Mucosa of descending colon (tissue), 3 donors: ENCODE results near the gene CEP131. TPM values are rescaled to one million over a fixed set of nuclear protein-coding genes. Genes with fewer than 3 reads are reported as not detected.
A peak's percentile ranks its signal among the peaks of the same experiment; 100 is the strongest.

Experiments used
- ATAC-seq: fragments of 200-7000 bp; cut with Tn5 transposase; one replicate; pipeline ENCODE4 v1.9.1; 2020; ENCODE audit warnings: mild to moderate bottlenecking, moderate library complexity
- DNase-seq, 3 donors: peaks; one replicate each; pipeline ENCODE4 v3.0.0-alpha.2; 2020
- H3K36me3 ChIP-seq: fragments of 200-600 bp; one replicate; pipeline ENCODE4 v1.8.0; 2021; ENCODE audit warnings: low read depth, mild to moderate bottlenecking
- H3K4me1 ChIP-seq: fragments of 200-600 bp; one replicate; pipeline ENCODE4 v1.8.0; 2021; ENCODE audit warnings: low read depth, mild to moderate bottlenecking
- H3K4me3 ChIP-seq: fragments of 200-600 bp; one replicate; pipeline ENCODE4 v1.8.0; 2021; ENCODE audit warnings: mild to moderate bottlenecking
- H3K9me3 ChIP-seq: fragments of 200-600 bp; one replicate; pipeline ENCODE4 v1.8.0; 2021; ENCODE audit warnings: mild to moderate bottlenecking
- CTCF ChIP-seq: fragments of 200-600 bp; IDR thresholded peaks from one replicate; pipeline ENCODE4 v1.8.0; 2022; ENCODE audit warnings: antibody characterized with exemption, mild to moderate bottlenecking
- intact Hi-C, 2 donors: fragments of 100-400 bp; cut with DNase I in 1 of 2; cut with micrococcal nuclease in 1 of 2; formaldehyde crosslinking; loops; one replicate each; pipeline versions ENCODE4 v1.11.0 to v1.11.1; 2022; cut with DNase I, micrococcal nuclease
- total RNA-seq, 3 donors: library from RNA; stranded (reverse); fragmentation: NEBNext Ultra II Directional in 2 of 3; extraction: Animal tissue kit (Norgen Biotek cat#: 25700) in 2 of 3; gene quantifications; one replicate each; pipeline versions ENCODE4 v1.2.1 to v1.2.4, GENCODE V29; 2021 to 2023
- donor health status: DM: no; HTN: no; CAD: no; lungs with moderate emphysema.
- donor health status: DM: no; HTN: no; CAD: no.
- donor health status: DM: no; HTN: yes; CAD: no.

The CEP131 gene
- total RNA-seq, 3 donors from 2014 or later, result 5.7 to 9.3 (median 8.7) TPM

DNA sequence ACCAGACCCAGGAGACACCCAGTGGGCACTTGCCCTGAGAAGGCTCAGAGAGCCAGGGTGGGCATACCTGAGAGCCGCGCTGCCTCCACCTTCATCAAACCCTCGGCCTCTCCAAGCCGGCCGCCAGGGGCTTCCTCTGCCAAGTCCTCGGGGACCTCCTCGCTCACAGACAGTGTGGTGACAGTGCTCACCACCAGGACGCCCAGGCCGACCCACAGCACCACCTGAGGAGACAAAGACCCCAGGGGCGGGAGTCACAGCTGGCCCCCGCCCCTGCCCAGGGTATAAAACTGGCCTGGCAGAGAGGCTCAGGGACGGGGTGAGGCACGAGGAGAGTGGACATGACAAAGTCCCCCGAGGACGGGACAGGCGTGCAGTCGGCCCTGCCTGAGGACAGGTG is 37.4 kb upstream of the CEP131 start:
- H3K36me3 ChIP-seq, result no peaks in the 10 kb centered on the region

GRCh38 chr17:81259058-81259605 is 36.4 kb upstream of the CEP131 start:
- H3K36me3 ChIP-seq, result no peaks in the 10 kb centered on the region
- no peaks in the 10 kb centered on the region for H3K9me3 ChIP-seq
- intact Hi-C loops, result loop anchor here in 1 of 2 donors (10.0 kb wide), 1 partner anchor 226 kb away; no protein-coding TSS in a partner anchor
- no peak for TF ChIP-seq CTCF
- peaks cover 10% of the 10 kb centered on the region for H3K4me1 ChIP-seq
- DNase-seq (no peak), ATAC-seq (no peak)
- H3K4me3 ChIP-seq, result no peak overlapping the region

More for the DNA sequence above, 37.4 kb upstream of the CEP131 start:
- ATAC-seq (no peak), DNase-seq (no peak)
- Histone ChIP-seq H3K4me1 (peaks cover 4% of the 10 kb centered on the region), H3K9me3 (no peaks in the 10 kb centered on the region), H3K4me3 (no peak overlapping the region)
- TF ChIP-seq CTCF, result no peak
- intact Hi-C loops, result no loop called here

DNA sequence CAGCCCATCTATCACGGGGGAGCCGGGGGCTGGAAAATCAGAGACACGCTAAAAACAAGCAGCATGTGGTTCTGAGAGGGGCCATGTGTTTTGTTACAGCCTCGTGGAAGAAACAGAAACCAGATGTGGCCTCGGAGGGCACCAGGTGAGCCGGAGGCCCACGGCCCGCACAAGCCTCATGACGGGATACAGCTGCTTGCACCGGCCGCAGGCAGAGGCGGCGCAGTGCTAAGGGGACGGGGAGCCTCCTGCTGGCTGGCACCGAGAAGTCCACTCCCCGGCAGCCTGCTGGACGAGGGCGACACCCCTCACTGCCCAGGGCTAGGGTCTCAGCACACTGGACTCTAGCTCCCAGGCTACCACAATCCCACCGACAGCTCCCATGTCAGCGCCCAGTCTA is 35.5 kb upstream of the CEP131 start:
- Histone ChIP-seq H3K4me3 (no peak overlapping the region), H3K9me3 (no peaks in the 10 kb centered on the region), H3K4me1 (peaks cover 10% of the 10 kb centered on the region), H3K36me3 (no peaks in the 10 kb centered on the region)
- no peak for DNase-seq
- TF ChIP-seq CTCF, result no peak
- no peak for ATAC-seq
- intact Hi-C loops, result loop anchor here in 1 of 2 donors (10.0 kb wide), 1 partner anchor 227 kb away; no protein-coding TSS in a partner anchor

DNA sequence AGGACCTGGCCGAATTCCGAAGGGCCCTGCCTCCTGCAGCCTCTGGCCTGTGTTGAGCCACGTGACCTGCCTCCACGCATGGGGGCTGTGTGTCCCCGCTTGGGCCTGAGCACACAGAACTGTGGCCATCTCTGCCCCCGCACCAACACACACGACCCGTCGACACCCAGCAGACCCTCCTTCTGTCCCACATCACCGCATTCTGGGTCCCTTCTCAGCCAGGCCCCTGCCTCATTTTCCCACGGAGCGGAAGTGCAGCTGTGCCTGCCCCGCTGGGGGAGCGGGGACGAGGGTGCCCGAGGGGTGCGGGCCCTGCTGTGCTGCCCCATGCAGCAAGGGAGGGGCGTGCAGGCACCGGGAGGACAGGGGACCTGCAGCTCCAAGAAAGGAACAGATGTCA is 34.8 kb upstream of the CEP131 start:
- intact Hi-C loops, result loop anchor here in 1 of 2 donors (10.0 kb wide), 1 partner anchor 227 kb away; no protein-coding TSS in a partner anchor
- no peak for TF ChIP-seq CTCF
- no peak for ATAC-seq
- no peaks in the 10 kb centered on the region for H3K36me3 ChIP-seq
- no peak for DNase-seq
- no peaks in the 10 kb centered on the region for H3K9me3 ChIP-seq
- peaks cover 17% of the 10 kb centered on the region for H3K4me1 ChIP-seq
- no peak overlapping the region for H3K4me3 ChIP-seq

DNA sequence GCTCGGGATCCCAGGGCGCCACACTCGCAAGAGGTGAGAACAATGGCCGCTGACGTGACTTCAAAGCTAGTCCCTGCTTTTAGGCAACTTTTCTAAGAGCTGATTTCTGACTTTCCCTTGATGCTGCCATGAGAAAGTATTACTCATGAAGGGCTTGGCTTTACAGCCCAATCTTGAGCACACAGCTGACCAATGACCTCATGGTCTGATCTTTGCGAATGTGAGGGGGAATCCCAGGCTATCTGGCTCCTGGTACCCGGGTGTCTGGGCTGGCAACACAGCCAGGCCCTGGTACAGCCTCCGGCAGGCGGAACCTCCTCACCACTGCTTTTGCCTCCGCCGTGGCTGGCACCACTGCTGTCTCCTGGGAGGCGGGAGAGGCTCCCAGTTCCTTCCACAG is 33.9 kb upstream of the CEP131 start:
- no peaks in the 10 kb centered on the region for H3K36me3 ChIP-seq
- H3K4me1 ChIP-seq, result peaks cover 26% of the 10 kb centered on the region
- ATAC-seq, result peak; percentile 8
- no peak for TF ChIP-seq CTCF
- intact Hi-C loops, result loop anchor here in 1 of 2 donors (10.0 kb wide), 1 partner anchor 228 kb away; no protein-coding TSS in a partner anchor
- no peak overlapping the region for H3K4me3 ChIP-seq
- DNase-seq, result peak in 1 of 3 donors; percentile 24
- H3K9me3 ChIP-seq, result no peaks in the 10 kb centered on the region
